HEK293T (cell line): Measurements from ENCODE around the gene GEMIN7.

Source experiments
- ARNT ChIP-seq: fragments of 450-650 bp; IDR thresholded peaks from 2 replicates; pipeline ENCODE4 v1.6.1; 2017; ENCODE audit warnings: mild to moderate bottlenecking
- BHLHE40 ChIP-seq: fragments of 450-650 bp; IDR thresholded peaks from 2 replicates; pipeline ENCODE4 v1.6.1; 2016; ENCODE audit warnings: mild to moderate bottlenecking, moderate library complexity, borderline replicate concordance
- ELF4 ChIP-seq: fragments of 450-650 bp; IDR thresholded peaks from 2 replicates; pipeline ENCODE4 v1.6.1; 2017; ENCODE audit warnings: antibody characterized with exemption
- SP1 ChIP-seq: fragments of 450-650 bp; IDR thresholded peaks from 2 replicates; pipeline ENCODE4 v1.6.1; 2017
- SUZ12 ChIP-seq: fragments of 450-650 bp; IDR thresholded peaks from 2 replicates; pipeline ENCODE4 v1.6.1; 2016; ENCODE audit warnings: mild to moderate bottlenecking
- TF ChIP-seq, protein P1 (sequence below): fragments of 450-650 bp; IDR thresholded peaks from 2 replicates; pipeline ENCODE4 v1.6.1; 2016

DNA sequence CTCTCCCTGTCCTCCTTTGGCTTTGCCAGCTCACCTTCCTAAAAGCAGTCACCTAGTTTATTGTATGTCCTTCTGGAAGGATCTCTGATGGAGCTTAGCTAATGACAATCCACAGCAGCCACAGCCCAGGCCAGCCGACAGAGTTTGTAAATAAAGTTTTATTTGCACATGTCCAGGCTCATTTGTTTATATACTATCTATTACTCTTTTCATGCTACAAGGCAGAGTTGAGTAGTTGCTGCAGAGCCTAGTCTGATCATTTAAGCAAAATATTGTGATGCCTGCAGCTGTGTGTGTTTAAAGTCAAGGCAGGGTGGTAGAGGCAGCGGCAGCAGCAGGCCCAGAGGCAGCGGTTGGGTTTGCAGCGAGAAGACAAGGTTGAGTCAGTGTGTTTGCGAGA is 49.1 kb downstream of the GEMIN7 start:
- no peak for TF ChIP-seq SP1
- TF ChIP-seq ELF4, result no peak
- TF ChIP-seq ARNT, result no peak
- TF ChIP-seq BHLHE40, result no peak
- no peak for TF ChIP-seq SUZ12
- TF ChIP-seq, protein P1, sequence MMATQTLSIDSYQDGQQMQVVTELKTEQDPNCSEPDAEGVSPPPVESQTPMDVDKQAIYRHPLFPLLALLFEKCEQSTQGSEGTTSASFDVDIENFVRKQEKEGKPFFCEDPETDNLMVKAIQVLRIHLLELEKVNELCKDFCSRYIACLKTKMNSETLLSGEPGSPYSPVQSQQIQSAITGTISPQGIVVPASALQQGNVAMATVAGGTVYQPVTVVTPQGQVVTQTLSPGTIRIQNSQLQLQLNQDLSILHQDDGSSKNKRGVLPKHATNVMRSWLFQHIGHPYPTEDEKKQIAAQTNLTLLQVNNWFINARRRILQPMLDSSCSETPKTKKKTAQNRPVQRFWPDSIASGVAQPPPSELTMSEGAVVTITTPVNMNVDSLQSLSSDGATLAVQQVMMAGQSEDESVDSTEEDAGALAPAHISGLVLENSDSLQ, result no peak
